ENCODE measurements around the gene PADI2.

DNA sequence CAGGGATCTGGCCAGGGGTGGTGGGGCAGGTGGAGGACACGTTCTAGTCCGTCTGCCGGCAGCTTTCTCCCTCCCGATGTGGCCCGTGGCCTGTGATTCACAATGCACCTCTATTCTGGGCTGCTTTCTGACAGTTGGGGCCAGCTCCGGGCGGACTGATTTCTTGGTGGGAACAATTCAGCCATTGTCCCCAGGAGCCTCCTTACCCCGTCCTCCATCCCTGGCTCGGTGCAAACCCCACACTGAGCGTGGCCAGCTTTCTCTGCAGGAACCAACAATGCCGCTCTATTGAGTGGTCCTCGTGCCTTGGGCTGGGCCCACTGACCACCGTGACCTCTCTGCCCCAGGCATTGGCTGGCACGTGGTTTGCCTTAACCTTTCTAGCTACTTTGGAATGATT, 29.7 kb downstream of the PADI2 start:
- TF ChIP-seq CTCF (IDR thresholded peaks at IDR 0.05) (no peak), POLR2A (IDR thresholded peaks at IDR 0.05) (no peak)
